ENCODE results near the gene PWP1. TPM values are rescaled to one million over a fixed set of nuclear protein-coding genes. Genes with fewer than 3 reads are reported as not detected.

PWP1 gene
- total and polyA plus RNA-seq, 9 of the 15 experiments (the other 6 are each of a cell fraction or from before 2014, with no cell fraction given): 61.6 to 401 (median 111) TPM

- TF ChIP-seq ARID4B (CRISPR knock-in tag; IDR thresholded peaks at IDR 0.05) (no peak), RCOR1 (IDR thresholded peaks at IDR 0.05; ENCODE audit: borderline replicate concordance in 1 of 2, low read depth in 2 of 2, low read length in 2 of 2) (peak in 1 of 2 experiments; percentile 35; a peak in 1 of 4 replicates), HEY1 (CRISPR knock-in tag; IDR thresholded peaks at IDR 0.05; ENCODE audit: borderline replicate concordance) (no peak), JUND (IDR thresholded peaks at IDR 0.05; ENCODE audit: borderline replicate concordance, low read depth, low read length) (no peak), JUND (tag; IDR thresholded peaks at IDR 0.05; ENCODE audit: borderline replicate concordance, low read depth, low read length) (peak; percentile 47; the same call in 1 of the 3 replicates), ZNF384 (IDR thresholded peaks at IDR 0.05; ENCODE audit: low read depth, low read length) (no peak), SPI1 (IDR thresholded peaks at IDR 0.05; ENCODE audit: borderline replicate concordance, low read depth, low read length) (peak; percentile 98), RFX7 (CRISPR knock-in tag; IDR thresholded peaks at IDR 0.05) (no peak), ARNT (IDR thresholded peaks at IDR 0.05) (no peak)
- TF ChIP-seq, protein P1, sequence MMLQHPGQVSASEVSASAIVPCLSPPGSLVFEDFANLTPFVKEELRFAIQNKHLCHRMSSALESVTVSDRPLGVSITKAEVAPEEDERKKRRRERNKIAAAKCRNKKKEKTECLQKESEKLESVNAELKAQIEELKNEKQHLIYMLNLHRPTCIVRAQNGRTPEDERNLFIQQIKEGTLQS (IDR thresholded peaks at IDR 0.05): no peak
- TF ChIP-seq, protein P1 (CRISPR knock-in tag; conservative IDR thresholded peaks at IDR 0.05): no peak
Observed at GRCh38 chr12:107736914-107737313, 51.3 kb downstream of the PWP1 start (continued).
